HG03064 (cell line): Measurements from ENCODE around the gene SSMEM1.
"Not testable (repeated sequence)": the region's sequence is repeated elsewhere in the genome, so short reads cannot be mapped to it uniquely, and the experiment has no call there.

Experiments used
- ATAC-seq: cut with Tn5 transposase; IDR thresholded peaks from one replicate; pipeline ENCODE4 v1.9.1; 2021; ENCODE audit warnings: low read depth; ENCODE audit not compliant: unreplicated experiment

Gene SSMEM1

DNA sequence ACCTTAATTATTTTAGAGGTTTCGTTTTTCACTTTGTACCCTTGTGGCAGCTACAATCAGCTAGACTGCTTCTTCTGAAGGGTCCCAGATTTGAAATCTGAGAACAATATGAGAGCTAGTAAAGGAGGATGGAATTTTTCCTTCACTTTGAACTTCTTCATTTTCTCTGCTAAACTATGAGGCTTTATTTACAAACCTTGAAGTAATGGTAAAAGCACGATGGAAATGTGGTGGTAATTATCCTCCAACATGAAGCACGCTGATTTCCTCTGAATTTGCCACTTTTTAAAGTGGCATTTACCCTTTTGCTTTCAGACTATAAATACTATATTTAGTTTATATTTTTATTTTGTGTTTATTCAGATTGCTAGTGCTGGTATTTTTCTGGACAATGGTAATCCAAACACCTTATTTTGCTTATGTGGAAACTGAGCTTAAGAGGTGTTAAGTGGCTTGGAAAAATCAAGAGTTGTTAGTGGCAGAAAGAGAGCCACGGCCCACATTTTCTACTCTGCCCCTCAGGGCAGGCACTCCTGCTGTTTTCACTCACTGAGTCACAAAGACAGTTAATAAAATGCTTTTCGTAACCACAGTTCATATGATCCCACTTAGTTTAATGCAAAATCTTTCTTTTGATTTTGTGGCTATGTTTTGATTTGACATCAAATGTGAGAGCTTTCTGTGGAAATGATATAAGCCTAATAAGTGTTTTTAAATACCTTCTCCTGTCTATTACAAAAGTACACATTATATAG lies 2.7 kb downstream of the SSMEM1 start:
- ATAC-seq: no peak

DNA sequence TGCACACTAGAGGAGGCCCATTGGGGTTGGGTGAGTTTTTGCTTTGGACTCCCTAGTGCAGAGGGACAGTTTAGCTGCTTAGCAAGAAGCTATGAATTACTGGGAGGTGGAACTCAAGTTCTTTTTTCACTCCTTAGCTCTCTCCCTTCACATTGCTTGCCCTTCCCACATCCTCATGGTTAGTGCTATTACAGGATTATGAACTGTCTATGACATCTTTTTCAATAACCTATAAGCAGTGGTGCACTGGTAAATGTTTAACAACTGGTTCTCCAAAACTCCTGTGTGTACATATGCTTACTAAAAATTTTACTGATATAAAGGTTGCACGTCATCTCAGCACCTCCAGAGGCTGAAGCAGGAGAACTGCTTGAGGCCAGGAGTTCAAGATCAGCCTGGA lies 6.2 kb downstream of the SSMEM1 start:
- no peak for ATAC-seq

DNA sequence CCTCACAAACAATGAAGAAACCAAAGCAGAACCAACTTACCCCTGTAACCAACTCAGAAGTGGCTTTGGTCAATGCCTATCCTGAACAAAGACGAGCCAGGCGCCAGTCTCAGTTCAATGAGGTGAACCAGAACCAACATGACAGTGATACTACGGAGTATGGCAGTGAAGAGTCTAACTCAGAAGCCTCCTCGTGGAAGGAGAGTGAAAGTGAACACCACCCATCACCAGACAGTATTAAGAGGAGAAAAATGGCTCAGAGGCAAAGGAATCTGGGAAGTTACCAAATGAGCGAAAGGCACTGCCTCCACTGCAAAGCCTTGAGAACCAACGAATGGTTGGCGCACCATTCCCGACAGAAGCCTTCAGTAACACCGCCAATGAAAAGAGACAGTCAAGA lies 8.4 kb downstream of the SSMEM1 start:
- ATAC-seq: no peak

DNA sequence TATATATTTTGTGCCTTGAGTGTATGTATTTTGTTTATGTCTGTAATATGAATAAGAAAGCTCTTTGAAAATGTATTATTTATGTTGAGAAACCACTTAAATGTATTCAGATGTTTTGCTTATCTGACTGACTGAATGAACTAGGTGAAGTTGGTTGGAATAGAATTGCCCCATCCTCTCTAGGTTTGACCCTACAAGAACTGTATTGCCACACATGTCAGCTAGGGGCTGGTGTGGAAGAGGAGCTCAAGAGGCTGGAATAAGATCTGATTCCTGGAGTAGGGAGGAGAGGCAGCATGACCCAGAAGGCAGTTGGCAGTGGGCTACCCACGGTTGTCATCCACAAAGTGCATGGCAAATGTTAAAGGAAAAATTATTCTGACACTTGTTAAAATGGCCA lies 9.1 kb downstream of the SSMEM1 start:
- ATAC-seq: no peak

DNA sequence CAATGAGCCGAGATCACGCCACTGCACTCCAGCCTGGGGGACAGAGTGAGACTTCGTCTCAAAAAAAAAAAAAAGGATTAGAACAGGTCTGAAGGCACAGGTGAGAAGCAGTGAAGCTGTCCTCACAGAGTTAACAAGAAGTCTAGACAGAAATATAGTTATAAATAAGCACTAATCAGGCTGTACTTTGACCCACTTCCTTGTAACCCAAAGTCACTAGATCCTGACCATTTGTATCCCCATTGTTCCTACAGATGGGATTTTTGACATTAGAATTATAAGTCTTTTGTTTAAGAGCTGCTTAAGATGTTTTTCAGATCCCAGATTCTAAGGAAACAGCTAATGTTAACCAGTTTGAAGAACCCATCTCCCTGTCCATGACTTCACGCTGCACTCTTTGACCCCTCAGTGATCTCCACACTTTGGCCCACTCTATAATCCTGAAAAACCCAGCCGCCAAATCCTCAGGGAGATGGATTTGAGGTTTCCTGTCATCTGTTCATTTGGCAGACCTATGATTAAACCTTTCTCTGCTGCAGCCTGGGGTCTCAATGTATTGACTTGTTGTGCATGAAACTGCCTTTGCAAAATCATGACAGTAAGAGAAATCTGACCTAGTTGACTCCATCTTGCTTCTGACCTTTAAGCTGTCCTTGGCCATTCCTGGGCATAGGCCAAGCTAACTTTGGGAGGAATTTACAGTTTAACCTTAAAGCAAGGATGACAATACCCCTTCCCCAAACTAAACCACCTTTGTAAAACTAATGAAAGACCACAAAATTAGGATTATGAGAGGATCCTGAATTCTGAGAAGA lies 11.4 kb downstream of the SSMEM1 start:
- ATAC-seq: no peak

DNA sequence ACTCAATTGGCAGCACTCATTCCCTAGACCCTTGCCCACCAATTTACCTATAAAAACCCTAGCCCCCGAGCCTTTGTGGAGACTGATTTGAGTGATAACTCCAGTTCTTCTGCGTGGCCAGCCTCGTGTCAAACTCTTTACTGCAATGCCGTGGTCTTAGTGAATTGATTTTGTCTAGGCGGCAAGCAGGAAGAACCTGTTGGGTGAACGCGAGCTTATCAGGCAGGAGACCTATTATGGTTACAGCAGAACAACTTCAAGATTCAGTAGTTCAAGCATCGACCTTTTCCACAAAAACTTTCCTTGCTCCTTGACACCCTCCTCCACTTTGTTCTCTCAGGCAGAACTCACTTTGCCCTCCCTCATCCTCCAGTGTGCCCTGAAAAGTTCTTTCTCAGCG lies 12.2 kb downstream of the SSMEM1 start:
- ATAC-seq: no peak

DNA sequence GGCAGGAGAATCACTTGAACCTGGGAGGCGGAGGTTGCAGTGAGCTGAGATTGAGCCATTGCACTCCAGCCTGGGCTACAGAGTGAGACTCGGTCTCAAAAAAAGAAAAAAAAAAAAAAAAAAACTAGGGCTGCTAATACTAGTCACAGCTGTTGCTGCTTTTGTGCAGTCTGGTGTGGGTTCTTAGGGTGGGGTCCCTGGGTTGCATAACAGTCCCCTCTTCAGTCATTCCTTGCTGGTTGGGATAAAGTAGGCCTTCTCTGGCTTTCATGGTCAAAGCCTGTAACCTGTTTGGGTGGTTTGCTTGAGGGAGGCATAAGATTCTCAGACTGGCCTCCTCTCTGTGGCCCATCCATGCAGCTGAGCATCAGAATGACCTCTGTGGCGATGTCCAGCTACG lies 14.1 kb downstream of the SSMEM1 start:
- no peak for ATAC-seq

DNA sequence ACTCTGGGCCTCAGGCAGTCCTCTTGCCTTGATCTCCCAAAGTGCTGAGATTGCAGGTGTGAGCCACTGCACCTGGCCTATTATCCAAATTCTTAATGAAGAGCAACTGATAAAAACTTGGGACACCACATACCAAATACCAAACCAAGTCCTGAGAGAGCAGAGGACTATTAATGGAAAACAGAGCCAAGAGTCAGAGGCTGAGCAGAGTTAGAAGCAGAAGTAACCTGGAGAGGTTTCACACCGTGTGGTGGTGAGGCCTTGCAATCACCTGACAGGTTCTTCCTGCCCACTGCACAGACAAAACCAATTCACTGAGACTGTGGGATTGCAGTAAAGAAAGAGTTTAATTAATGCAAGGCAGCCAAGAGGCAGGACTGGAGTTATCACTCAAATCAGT lies 16.0 kb downstream of the SSMEM1 start:
- ATAC-seq: no peak

DNA sequence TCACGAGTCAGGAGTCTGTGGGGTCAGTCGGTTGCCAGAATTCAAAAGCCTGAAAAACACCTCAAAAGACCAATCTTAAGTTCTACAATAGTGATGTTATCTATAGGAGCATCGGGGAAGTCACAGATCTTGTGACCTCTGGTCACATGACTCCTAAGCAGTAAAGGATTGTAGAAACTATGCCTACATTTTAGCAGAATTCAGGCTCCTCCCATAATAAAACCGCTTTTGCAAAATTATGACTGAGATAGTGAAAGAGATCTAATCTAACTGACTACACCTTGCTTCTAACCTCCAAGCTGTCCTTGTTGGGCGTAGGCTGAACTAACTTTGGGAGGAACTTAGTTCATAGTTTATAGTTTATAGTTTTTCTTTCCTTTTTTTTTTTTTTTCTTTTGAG lies 16.6 kb downstream of the SSMEM1 start:
- ATAC-seq: no peak

DNA sequence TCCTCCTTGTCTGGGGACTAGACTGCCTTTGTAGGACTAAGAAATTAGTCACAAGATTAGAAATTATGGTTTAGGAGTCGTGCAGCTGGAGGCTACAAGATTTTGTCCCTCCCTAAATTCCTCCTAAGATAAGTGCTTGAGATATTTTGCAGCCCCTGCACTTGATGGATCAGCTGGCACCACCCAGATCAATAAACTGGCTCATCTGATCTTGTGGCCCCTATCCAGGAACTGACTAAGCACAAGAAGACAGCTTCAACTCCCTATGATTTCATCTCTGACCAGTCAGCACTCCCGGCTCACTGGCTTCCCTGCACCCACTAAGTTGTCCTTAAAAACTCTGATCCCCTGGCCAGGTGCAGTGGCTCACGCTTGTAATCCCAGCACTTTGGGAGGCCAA lies 17.3 kb downstream of the SSMEM1 start:
- ATAC-seq: not testable (repeated sequence)

DNA sequence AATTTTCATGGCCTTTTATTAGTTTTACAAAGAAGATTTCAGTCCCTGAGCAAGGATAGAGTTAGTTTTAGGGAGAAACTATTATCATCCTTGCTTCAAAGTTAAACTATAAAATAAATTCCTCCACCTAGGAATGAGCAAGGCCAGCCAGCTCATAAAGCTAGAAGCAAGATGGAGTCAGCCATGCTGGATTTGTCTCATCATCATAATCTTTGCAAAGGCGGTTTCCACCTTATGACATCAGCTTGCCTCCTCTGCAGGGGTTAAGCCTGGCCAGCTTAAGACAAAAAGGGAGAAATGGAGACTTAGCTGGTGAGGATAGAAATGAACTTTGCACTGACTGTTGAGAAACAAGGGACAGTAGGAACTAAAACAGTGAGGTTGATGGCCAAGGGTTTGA lies 18.7 kb downstream of the SSMEM1 start:
- no peak for ATAC-seq

DNA sequence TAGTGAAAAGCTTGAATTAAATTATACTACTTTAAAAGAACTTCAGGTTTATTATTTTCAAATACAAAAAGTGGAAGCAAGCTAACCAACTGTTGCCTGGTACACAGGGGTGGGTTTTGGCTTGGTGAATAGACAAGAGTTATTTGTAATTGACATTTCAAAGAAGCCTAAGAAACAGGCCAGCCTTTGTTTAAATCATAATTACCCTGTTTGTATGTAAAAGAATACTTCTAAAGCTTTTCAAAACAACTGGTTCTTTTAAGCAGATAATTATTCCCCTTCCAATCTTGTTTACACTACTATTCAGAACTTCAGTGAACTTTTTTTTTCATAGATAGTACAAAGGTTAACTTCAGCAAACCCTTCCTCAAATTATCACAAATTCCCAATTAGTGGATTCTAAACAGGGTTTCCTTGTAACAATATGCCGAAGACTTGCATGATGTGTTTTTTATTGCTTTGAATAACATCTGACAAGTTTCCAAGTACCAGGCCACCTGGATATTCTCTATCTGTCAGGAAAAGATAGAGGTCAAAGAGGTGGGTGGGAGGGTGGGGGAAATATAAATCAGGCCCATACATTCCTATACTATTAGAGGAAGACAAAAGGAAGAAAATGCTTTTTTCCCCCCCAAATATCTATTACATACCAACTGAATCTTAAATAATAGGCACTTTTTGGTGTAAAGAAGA lies 20.4 kb downstream of the SSMEM1 start:
- no peak for ATAC-seq

DNA sequence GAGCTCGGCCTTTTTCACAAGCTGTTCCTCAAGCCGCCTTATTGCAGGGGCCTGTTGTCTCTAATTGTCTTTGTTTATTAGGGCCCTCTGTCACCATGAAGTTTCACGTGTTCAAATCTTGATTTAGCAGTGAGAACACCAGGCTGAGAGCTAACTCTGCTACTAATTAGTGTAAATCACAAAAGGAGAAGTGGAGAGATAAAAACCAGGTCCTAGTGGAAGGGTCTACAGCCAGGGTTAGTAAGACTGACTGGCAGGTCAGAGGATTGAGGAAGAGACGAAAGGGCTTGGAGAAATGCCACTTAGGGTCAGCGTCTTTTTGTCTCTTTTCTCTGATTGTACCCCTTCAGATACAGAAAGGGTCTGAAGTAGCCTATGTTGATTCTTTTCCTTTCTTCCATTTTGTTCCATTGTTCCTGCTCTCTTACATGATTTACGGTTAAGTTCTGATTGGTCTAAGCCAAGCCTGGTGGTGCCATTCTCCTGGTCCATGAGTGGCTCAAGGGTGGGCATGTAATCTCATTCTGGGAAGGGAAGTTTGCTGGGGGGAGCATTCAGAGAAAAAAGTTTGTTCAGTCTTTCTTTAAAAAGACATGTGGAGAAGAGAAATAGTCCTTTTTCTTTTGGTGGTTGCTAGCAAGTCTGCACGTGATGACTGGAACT lies 21.3 kb downstream of the SSMEM1 start:
- ATAC-seq: no peak

DNA sequence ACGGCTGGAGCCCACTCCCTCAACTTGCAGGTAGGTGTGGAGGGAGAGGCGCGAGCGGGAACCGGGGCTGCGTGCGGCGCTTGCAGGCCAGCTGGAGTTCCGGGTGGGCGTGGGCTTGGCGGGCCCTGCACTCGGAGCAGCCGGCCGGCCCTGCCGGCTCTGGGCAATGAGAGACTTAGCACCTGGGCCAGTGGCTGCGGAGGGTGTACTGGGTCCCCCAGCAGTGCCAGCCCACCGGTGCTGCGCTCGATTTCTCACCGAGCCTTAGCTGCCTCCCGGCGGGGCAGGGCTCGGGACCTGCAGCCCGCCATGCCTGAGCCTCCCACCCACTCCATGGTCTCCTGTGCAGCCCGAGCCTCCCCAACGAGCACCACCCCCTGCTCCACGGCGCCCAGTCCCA lies 22.3 kb downstream of the SSMEM1 start:
- not testable (repeated sequence) for ATAC-seq

DNA sequence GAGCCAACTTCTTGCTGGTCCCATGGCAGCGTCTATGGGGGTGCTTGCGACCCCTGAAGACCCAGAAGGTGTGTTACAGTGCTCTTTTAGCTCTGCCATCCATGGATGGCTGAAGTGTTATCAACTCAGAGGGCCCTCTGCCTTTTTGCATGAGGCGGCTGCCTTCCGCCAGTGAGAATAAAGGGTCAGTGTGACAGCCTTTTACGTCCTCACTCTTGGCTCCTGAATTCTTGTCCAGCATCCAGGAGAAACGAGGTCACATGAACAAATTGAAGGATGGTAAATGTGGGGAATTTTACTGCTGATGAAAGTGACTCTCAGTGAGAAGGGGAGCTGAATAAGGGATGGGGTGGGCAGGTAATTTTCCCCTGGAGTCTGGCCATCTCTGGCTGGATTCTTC lies 24.1 kb downstream of the SSMEM1 start:
- no peak for ATAC-seq

DNA sequence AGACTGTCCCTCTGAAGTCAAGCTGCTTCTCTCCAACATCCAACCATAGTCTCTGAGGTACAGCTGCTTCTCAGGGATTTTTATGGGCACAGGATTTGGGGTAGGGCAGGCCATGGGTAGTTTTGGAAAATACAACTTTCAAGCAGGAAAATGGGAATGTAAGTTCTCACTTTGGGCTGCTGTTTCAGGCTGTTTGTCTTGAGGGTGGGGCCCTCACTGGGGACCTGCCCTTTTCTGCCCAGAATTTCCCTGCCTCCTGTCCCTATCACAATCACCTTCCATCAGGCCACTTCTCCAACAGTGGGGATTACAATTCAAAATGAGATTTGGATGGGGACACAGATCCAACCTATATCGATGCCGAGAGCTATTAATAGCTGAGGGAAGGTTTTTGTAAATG lies 24.5 kb downstream of the SSMEM1 start:
- no peak for ATAC-seq

DNA sequence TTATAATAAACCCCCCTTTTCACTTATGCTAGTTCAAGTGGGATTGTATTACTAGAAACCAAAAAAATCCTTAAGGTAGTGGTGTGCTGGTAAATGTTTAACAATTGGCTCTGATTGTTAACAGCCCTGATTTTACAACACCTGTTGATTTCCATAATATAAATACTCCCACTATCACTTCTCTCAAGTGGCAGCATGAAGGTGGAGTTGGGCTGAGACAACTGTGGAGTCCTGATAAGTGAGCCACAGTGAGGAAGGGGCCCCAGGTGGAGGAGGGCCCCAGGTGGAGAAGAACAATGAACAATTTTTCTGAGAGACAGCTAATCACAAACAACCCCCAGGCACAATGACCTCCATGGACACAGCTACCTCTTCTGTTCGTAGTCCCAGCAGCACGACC lies 26.4 kb downstream of the SSMEM1 start:
- ATAC-seq: no peak

DNA sequence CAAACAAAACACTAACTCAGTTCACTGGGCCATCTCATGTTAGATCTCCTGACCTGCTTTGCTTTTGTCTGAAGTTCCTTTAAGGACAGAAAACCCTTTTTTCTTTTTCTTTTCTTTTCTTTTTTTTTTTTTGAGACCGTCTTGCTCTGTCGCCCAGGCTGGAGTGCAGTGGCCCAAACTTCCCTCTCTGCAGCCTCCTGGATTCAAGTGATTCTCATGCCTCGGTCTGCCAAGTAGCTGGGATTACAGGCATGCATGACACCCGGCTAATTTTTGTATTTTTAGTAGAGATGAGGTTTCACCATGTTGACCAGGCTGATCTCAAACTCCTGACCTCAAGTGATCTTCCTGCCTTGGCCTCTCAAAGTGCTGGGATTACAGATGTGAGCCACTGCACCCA lies 28.7 kb downstream of the SSMEM1 start:
- not testable (repeated sequence) for ATAC-seq

DNA sequence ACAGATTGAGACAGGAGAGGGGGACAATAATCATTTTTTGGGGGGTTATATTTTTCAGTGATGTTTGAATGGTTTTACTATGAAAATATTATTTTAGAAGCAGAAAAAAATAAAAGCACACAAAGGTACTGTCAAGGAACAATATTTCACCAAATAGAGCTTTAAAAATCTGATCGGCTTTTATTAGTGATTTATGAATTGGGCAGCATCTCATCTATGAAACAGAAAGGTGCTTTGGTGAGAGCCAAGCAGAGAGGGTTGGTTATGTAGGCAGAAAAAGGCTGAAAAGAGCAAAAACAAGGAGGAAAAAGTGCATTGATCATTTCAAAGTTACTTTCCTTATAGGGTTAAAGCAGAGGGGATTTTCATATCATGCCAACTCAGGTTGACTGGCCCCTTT lies 32.6 kb downstream of the SSMEM1 start:
- no peak for ATAC-seq

DNA sequence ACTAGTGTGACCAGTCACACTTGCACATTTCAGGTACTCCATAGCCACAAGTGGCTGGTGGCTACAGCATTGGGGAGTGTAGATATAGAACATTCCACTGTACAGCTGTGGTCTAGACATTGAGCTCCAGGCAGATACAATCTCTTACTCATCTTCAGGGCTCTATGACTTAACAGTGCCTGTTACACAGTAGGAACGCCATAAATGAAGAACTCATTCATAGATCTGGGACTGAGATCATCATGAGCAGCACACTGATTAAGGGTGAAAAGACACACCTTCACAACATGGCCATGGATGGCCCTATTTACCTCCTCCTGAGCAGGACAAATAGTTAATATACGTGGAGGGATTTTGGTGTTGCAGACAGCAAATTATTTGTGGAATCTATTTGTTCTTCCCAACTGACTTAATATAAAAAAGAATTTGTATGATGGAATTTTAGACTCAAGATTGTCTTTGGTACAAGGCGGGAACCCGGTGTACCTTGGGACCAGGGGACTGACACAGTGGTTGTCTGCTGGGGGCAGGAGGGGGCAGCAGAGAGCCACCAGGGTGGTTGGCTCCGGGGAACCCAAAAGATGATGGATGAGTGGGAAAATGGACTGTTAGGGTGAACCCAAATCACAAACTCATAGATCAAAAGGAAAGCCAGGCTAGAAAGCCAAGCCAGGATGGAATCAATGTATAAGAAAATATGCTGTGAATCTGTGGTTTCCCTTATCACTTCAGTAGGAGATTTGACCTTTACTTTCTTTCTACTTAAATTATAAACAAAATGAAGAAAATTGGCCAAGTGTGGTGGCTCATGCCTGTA lies 34.7 kb downstream of the SSMEM1 start:
- no peak for ATAC-seq
